Epithelial cell of proximal tubule (primary cell): Measurements from ENCODE around the gene DENND1A. TPM values are rescaled to one million over a fixed set of nuclear protein-coding genes. Genes with fewer than 3 reads are reported as not detected.

Experiments used
- DNase-seq: peaks from one replicate; pipeline ENCODE4 v3.0.0-alpha.2; 2011; ENCODE audit warnings: low read depth
- H3K4me3 ChIP-seq: 2 replicates; pipeline ENCODE4 v1.5.1; 2011; ENCODE audit warnings: low read depth, mild to moderate bottlenecking, low read length
- total RNA-seq: library from RNA; depleted of rRNA; stranded (reverse); fragments of >200 nt; gene quantifications from 2 replicates; pipeline ENCODE4 v1.2.3, GENCODE V29; 2015
- TF ChIP-seq, protein P1 (sequence below): conservative IDR thresholded peaks from 2 replicates; pipeline ENCODE4 v1.5.1; 2012; ENCODE audit warnings: low read depth, mild to moderate bottlenecking, low read length

Gene DENND1A
- total RNA-seq, 1 donor from 2014 or later: 26.6 TPM

DNA sequence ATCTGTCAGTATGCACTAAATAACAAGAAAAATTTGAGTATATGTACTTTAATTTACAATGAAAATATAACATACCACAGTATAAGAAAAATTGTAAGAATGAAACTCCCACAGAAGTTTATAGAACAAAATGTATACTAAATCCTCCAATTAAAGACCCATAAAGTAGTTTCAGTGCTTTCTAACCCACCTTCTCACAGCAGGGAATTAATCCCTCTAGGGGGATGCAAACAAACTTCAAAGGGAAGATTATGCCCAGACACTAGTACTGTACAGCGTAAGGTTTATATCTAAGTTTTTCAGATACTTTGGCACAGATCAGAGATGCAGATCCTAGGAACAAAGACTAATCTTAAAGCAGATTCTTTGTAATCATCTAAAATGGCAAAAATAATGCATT is 57.2 kb downstream of the DENND1A start:
- no peak for DNase-seq
- TF ChIP-seq, protein P1, sequence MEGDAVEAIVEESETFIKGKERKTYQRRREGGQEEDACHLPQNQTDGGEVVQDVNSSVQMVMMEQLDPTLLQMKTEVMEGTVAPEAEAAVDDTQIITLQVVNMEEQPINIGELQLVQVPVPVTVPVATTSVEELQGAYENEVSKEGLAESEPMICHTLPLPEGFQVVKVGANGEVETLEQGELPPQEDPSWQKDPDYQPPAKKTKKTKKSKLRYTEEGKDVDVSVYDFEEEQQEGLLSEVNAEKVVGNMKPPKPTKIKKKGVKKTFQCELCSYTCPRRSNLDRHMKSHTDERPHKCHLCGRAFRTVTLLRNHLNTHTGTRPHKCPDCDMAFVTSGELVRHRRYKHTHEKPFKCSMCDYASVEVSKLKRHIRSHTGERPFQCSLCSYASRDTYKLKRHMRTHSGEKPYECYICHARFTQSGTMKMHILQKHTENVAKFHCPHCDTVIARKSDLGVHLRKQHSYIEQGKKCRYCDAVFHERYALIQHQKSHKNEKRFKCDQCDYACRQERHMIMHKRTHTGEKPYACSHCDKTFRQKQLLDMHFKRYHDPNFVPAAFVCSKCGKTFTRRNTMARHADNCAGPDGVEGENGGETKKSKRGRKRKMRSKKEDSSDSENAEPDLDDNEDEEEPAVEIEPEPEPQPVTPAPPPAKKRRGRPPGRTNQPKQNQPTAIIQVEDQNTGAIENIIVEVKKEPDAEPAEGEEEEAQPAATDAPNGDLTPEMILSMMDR: no peak
- no peak overlapping the region for H3K4me3 ChIP-seq

- TF ChIP-seq, protein P1: no peak
- no peak overlapping the region for H3K4me3 ChIP-seq
- no peak for DNase-seq
These were observed 58.1 kb downstream of the DENND1A start for GRCh38 chr9:123871781-123872180.

- TF ChIP-seq, protein P1: no peak
- no peak overlapping the region for H3K4me3 ChIP-seq
- no peak for DNase-seq
These were observed 61.9 kb downstream of the DENND1A start for GRCh38 chr9:123868002-123868401.

- H3K4me3 ChIP-seq: no peak overlapping the region
- TF ChIP-seq, protein P1: no peak
- no peak for DNase-seq
These were observed 62.9 kb downstream of the DENND1A start for GRCh38 chr9:123867034-123867433.

DNA sequence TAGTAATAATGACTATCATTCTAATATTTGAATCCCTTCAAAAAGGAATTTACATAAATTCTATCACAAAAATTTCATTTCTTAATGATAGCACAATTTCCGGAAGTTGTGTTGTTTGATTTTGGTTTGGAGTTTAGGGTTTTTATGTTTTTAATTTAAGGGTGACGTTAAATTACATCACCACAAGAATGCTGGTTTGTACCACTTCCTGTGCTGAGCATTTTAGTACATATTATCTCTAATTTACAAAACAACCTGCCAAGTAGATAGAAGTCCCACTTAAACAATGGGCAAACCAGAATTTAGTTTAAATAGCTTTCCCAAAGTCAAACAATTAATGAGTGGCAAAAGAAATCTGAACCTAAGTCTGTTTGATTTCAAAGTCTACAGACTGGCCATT is 63.4 kb downstream of the DENND1A start:
- no peak overlapping the region for H3K4me3 ChIP-seq
- DNase-seq: no peak
- TF ChIP-seq, protein P1: no peak

GRCh38 chr9:123865226-123866000 is 64.5 kb downstream of the DENND1A start:
- TF ChIP-seq, protein P1: no peak
- H3K4me3 ChIP-seq: no peak overlapping the region

DNA sequence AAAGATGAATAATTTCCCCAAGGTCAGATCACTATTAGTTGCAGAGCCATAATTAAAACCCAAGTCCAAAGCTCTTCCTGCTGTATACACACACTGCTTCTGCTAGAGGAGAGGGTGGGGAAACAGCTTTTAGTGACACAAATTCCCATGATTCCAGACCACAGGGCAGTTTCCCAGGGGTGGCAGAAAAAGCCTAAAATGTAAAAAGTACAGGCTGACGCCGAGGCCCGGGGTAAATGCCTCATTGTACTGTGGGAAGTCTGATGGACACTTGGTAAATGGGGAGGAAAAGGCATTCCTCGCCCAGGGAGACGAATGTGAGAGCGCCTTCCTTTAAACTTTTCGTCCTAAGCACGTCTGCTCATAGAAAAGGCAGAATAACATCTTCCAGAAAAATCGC is 65.7 kb downstream of the DENND1A start:
- TF ChIP-seq, protein P1: no peak
- no peak for DNase-seq
- H3K4me3 ChIP-seq: no peak overlapping the region

More at GRCh38 chr9:123865226-123866000, 64.5 kb downstream of the DENND1A start:
- DNase-seq: no peak
